ENCODE measurements around the gene NWD2. TPM values are rescaled to one million over a fixed set of nuclear protein-coding genes. Genes with fewer than 3 reads are reported as not detected.

The NWD2 gene
- polyA plus RNA-seq, 2 of the 4 experiments (the other 2 are of a cell fraction) = not detected

DNA sequence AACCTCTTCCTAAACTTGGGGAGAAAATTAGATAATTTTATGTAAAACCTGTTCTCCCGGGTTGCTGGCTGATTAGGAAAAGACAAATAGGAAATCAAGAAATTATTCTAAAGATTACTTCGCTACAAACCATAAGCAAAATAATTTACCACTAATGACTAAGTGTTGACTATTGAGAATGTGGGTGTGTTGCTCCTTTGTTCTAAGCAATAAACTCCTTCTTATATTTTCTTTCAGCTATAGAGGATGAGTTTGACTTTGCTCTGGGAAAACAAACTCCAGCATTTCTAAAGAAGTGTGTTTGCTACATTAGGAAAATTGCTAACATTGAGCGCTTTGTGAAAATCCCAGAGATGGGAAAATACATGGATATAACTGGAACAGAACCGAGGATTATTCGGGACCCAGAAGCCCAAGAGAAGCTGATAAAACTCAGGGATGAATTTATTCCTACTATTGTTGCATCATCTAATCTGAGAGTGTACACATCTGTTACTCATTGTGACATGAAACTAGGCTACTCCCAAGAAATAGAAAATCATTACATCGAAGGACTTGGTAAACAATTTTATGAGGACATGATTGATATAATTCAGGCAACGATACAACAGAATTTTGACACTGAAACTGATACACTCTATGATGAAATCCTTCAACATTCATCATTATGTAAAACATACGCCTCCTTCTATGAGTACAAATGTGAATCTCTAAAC is 194.2 kb downstream of the NWD2 start (continued):
- no peak for TF ChIP-seq PHF8 (IDR thresholded peaks at IDR 0.05; ENCODE audit: borderline replicate concordance, low read depth)
- no peak for TF ChIP-seq CBX8 (IDR thresholded peaks at IDR 0.05)

- CTCF ChIA-PET = interaction anchor here (1.4 to 2.0 kb wide), 2 partner anchors 12 to 127 kb away, joined by 3 to 7 read pairs; no protein-coding TSS in a partner anchor
- 60% methylated on average over 5 of the region's 5 CpGs for WGBS (ENCODE audit: missing lambda C conversion rate)
- no peaks in the 10 kb centered on the region for H3K9me3 ChIP-seq
- DNase-seq (ENCODE audit: low read depth in 1 of 2, low spot score in 1 of 2) = no peak
- no peak for FAIRE-seq
- H3K4me2 ChIP-seq = no peak overlapping the region
- no peak for ATAC-seq
- TF ChIP-seq KDM1A (IDR thresholded peaks at IDR 0.05; ENCODE audit: low read depth) (no peak), EHMT2 (IDR thresholded peaks at IDR 0.05; ENCODE audit: low read depth) (no peak), TFCP2L1 (CRISPR knock-in tag; IDR thresholded peaks at IDR 0.05) (no peak), RCOR1 (IDR thresholded peaks at IDR 0.05; ENCODE audit: low read depth, low read length) (no peak), CHD4 (IDR thresholded peaks at IDR 0.05; ENCODE audit: borderline replicate concordance) (no peak), ESRRA (IDR thresholded peaks at IDR 0.05; ENCODE audit: borderline replicate concordance, low read length) (no peak), JUN (IDR thresholded peaks at IDR 0.05) (no peak), EP300 (IDR thresholded peaks at IDR 0.05) (no peak), CBX2 (IDR thresholded peaks at IDR 0.05; ENCODE audit: borderline replicate concordance, low read depth) (no peak), CHD2 (IDR thresholded peaks at IDR 0.05; ENCODE audit: low read length, partially characterized antibody) (no peak), RAD21 (conservative IDR thresholded peaks at IDR 0.05 in 1 of 2, IDR thresholded peaks at IDR 0.05 in 1 of 2) (no peak)
- TF ChIP-seq, protein P1, sequence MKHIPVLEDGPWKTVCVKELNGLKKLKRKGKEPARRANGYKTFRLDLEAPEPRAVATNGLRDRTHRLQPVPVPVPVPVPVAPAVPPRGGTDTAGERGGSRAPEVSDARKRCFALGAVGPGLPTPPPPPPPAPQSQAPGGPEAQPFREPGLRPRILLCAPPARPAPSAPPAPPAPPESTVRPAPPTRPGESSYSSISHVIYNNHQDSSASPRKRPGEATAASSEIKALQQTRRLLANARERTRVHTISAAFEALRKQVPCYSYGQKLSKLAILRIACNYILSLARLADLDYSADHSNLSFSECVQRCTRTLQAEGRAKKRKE (CRISPR knock-in tag; IDR thresholded peaks at IDR 0.05; ENCODE audit: low read depth) = no peak
- TF ChIP-seq, protein P2, sequence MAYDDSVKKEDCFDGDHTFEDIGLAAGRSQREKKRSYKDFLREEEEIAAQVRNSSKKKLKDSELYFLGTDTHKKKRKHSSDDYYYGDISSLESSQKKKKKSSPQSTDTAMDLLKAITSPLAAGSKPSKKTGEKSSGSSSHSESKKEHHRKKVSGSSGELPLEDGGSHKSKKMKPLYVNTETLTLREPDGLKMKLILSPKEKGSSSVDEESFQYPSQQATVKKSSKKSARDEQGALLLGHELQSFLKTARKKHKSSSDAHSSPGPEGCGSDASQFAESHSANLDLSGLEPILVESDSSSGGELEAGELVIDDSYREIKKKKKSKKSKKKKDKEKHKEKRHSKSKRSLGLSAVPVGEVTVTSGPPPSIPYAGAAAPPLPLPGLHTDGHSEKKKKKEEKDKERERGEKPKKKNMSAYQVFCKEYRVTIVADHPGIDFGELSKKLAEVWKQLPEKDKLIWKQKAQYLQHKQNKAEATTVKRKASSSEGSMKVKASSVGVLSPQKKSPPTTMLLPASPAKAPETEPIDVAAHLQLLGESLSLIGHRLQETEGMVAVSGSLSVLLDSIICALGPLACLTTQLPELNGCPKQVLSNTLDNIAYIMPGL (CRISPR knock-in tag; IDR thresholded peaks at IDR 0.05; ENCODE audit: borderline replicate concordance) = no peak
- H3K27ac ChIP-seq = no peak overlapping the region
- no peak overlapping the region for H3K4me3 ChIP-seq
- H3K4me1 ChIP-seq = no peaks in the 10 kb centered on the region
- POLR2A ChIA-PET = interaction anchor here (1.4 kb wide), 1 partner anchor 13 kb away, joined by 3 read pairs; no protein-coding TSS in a partner anchor
Observed at GRCh38 chr4:37439809-37440474, 195.4 kb downstream of the NWD2 start.

DNA sequence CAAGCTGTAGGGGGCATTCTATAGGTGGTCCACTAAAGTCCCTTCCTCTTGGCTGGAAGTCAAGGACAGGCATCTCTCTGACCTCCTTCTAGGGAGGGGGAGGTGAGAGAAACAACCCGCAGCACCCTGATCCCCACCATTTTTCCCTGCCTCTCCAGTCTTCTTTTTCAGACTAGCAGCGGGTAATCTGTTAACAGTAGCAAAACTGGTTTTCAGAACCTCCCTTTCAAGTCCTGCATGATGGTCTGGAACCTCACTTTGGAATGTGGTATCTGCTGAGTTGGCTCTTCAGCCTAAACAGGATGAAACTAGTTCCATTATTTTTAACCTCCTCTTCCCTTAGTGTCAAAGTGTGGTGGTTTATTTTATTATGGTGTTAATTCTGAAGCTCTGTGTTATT is 196.0 kb downstream of the NWD2 start:
- H3K4me1 ChIP-seq = no peaks in the 10 kb centered on the region
- H3K27ac ChIP-seq = no peak overlapping the region
- ChIA-PET CTCF (interaction anchor here (1.4 to 2.0 kb wide), 2 partner anchors 12 to 126 kb away, joined by 3 to 7 read pairs; no protein-coding TSS in a partner anchor), POLR2A (interaction anchor here (1.4 kb wide), 1 partner anchor 12 kb away, joined by 3 read pairs; no protein-coding TSS in a partner anchor)
- no peak for FAIRE-seq
- no peak overlapping the region for H3K4me3 ChIP-seq
- no peak for ATAC-seq
- DNase-seq (ENCODE audit: low read depth in 1 of 2, low spot score in 1 of 2) = no peak
- TF ChIP-seq BHLHE40 (IDR thresholded peaks at IDR 0.05; ENCODE audit: low read depth, low read length) (no peak), ZC3H11A (IDR thresholded peaks at IDR 0.05) (no peak), EP300 (IDR thresholded peaks at IDR 0.05) (no peak), HOXA7 (CRISPR knock-in tag; IDR thresholded peaks at IDR 0.05) (no peak), JUN (IDR thresholded peaks at IDR 0.05) (no peak), ESRRA (IDR thresholded peaks at IDR 0.05; ENCODE audit: borderline replicate concordance, low read length) (no peak), HOXB13 (CRISPR knock-in tag; IDR thresholded peaks at IDR 0.05; ENCODE audit: low read depth) (no peak), SREBF2 (IDR thresholded peaks at IDR 0.05) (no peak), ELK1 (IDR thresholded peaks at IDR 0.05; ENCODE audit: low read depth, low read length) (no peak), SMC3 (IDR thresholded peaks at IDR 0.05) (no peak), KDM1A (IDR thresholded peaks at IDR 0.05; ENCODE audit: low read depth) (no peak), NPAS2 (CRISPR knock-in tag; IDR thresholded peaks at IDR 0.05; ENCODE audit: borderline replicate concordance) (no peak)
- TF ChIP-seq, protein P3, sequence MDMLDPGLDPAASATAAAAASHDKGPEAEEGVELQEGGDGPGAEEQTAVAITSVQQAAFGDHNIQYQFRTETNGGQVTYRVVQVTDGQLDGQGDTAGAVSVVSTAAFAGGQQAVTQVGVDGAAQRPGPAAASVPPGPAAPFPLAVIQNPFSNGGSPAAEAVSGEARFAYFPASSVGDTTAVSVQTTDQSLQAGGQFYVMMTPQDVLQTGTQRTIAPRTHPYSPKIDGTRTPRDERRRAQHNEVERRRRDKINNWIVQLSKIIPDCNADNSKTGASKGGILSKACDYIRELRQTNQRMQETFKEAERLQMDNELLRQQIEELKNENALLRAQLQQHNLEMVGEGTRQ (IDR thresholded peaks at IDR 0.05) = no peak
- TF ChIP-seq, protein P4, sequence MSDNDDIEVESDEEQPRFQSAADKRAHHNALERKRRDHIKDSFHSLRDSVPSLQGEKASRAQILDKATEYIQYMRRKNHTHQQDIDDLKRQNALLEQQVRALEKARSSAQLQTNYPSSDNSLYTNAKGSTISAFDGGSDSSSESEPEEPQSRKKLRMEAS (IDR thresholded peaks at IDR 0.05) = no peak
- no peak overlapping the region for H3K4me2 ChIP-seq
- 79% methylated on average over 2 of the region's 2 CpGs for WGBS (ENCODE audit: missing lambda C conversion rate)
- no peaks in the 10 kb centered on the region for H3K9me3 ChIP-seq

Data from A549 (cell line).